22Rv1 (cell line): ENCODE measurements around the gene CAMTA1.

ENCODE experiments used
- H3K27ac ChIP-seq: fragments of 450-650 bp; 2 replicates; pipeline ENCODE4 v1.5.1; 2017
- ZFX ChIP-seq: fragments of 450-650 bp; IDR thresholded peaks from 2 replicates; pipeline ENCODE4 v1.6.1; 2017; ENCODE audit warnings: antibody characterized with exemption, borderline replicate concordance
- TF ChIP-seq, protein P1 (sequence below): fragments of 450-650 bp; IDR thresholded peaks from 2 replicates; pipeline ENCODE4 v1.5.1; 2017; ENCODE audit warnings: mild to moderate bottlenecking

The CAMTA1 gene

DNA sequence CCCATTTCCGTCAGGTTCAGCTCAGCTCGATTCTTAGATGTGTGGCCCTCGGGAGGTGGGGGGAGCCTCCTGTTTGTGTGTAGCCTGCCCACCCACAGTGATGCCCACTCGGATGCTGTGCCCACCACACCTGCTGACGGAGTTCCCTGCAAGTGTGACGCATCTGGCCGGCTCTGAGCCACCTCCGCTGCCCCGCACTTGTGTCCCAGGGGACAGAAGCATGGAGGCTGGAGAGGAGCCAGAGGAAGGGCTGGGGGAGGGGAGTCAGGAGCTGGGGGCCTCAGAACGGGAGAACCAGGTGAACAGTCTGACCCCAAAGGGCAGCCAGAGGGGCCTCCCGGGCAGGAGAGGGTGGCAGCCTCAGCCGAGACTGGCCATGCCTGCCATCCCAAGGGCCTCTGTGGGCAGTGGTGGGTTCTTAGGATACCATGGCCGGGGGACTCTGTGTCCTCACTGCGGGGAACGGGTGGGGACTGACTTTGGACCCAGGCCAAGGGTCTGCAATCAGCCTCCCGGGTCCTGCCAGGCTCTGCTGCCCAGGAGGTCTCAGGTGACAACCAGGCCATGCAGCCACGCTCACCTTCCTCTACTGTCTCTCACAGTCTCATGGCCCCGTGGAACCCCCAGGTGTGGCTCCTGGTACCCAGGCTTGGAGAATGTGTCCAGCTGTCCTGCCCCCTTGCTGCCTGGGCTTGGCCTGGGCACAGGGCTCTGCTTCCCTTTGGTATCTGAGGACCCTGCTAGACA lies 718.6 kb downstream of the CAMTA1 start:
- H3K27ac ChIP-seq, result no peak overlapping the region
- TF ChIP-seq, protein P1, sequence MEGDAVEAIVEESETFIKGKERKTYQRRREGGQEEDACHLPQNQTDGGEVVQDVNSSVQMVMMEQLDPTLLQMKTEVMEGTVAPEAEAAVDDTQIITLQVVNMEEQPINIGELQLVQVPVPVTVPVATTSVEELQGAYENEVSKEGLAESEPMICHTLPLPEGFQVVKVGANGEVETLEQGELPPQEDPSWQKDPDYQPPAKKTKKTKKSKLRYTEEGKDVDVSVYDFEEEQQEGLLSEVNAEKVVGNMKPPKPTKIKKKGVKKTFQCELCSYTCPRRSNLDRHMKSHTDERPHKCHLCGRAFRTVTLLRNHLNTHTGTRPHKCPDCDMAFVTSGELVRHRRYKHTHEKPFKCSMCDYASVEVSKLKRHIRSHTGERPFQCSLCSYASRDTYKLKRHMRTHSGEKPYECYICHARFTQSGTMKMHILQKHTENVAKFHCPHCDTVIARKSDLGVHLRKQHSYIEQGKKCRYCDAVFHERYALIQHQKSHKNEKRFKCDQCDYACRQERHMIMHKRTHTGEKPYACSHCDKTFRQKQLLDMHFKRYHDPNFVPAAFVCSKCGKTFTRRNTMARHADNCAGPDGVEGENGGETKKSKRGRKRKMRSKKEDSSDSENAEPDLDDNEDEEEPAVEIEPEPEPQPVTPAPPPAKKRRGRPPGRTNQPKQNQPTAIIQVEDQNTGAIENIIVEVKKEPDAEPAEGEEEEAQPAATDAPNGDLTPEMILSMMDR, result no peak
- no peak for TF ChIP-seq ZFX

DNA sequence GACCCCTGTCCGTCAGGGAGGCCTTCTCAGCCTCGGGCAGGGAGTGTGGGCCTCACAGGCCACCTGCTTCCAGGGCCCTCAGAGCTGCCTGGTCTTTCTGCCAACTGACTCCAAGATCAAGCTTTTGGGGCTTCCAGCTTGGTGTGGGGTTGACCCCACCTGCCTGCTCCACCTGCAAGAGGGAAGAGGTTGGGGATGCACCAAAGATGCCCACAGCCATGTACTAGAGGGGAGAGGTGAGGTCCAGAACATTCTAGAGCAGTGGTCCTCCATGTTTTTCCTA lies 719.1 kb downstream of the CAMTA1 start:
- TF ChIP-seq ZFX, result no peak
- TF ChIP-seq, protein P1, result no peak
- no peak overlapping the region for H3K27ac ChIP-seq

DNA sequence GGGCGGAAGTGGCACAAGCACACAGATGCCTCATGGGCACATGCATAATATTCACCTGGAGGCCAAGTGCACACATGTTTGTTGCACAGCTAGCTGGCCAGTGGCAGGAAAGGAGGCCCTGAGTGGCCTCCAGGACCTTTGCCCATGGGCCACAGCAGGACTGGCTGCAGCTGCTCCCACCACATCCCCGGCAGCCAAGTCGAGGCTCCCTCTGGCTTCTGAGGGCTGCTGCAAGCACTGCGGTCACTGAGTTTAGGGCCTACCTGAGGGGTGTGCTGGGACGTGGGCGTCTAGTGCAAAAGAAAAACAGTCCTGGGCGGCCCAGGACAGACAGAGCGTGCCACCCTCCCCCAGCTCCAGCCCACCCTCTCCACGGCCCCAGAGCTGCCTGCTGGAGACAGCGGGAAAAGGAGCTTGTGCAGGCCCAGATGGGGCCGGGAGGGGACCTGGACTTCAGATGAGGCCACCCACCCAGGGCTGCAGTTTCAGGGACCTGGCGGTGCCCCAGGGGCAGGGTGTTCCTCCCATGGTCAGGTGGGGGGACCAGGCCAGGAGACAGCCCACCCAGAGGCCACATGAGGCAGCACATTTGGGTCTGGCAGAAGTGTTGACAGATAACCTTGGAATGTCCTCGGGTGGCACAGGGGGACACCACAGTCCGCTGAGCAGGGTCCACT lies 720.0 kb downstream of the CAMTA1 start:
- TF ChIP-seq, protein P1, result no peak
- TF ChIP-seq ZFX, result no peak
- H3K27ac ChIP-seq, result no peak overlapping the region

DNA sequence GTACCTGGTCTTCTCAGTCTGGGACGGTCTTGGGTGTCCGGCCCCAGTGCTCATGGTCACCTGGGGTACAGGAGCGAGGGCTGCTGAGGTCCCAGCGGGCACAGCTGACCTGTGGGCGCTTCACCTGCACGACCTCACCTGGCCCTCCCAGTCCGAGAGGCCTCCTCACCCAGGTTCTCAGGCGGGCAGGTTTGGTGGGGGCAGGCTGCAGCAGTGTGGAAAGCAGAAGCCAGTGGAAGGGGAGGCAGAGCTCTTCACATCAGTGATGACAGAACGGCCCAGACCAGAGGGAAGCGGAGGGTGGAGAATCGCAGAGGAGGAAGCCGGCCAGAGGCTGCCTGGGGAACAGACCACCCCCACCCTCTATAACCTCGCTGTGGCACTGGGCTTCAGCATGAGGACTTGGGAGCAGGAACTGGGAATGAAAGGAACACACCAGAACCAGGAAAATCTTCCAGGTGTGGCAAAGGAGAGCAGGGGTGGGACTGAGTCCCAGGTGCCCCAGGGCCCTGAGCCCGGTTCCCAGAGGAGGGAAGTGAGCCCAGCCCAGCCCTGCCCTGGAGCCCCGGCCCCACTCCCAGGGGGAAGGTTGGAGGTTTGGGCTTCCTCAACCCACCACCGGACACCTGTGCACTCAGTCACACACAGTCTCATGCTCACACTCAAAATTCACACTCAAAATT lies 720.7 kb downstream of the CAMTA1 start:
- H3K27ac ChIP-seq, result no peak overlapping the region
- TF ChIP-seq, protein P1, result no peak
- no peak for TF ChIP-seq ZFX

DNA sequence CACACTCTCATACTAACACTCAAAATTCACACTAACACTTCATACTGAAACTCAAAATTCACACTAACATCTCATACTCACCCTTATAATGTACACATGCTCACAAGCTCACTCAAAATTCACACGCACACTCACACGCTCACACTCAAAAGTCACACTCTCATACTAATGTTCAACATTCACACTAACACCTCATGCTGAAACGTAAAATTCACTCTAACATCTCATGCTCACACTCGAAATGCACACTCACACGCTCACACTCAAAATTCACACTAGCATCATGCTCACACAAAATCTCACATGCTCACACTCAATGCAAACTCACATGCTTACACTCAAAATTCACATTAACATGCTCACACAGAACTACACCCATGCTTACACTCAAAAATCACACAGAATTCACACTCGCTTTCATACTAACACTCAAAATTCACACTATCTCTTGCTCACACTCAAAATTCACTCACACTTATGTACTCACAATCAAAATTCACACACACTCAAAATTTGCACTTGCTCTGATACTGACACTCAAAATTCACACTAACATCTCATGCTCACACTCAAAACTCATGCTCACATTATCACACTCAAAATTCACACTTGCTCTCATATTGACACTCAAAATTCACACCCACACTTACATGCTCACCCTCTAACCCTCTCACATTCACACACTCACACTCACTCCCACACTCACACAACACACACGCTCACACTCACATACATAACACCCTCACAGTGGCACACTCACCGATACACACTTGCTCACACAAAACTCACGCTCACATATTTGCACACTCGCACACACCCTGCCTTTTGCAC lies 721.4 kb downstream of the CAMTA1 start:
- no peak overlapping the region for H3K27ac ChIP-seq
- TF ChIP-seq ZFX, result no peak

DNA sequence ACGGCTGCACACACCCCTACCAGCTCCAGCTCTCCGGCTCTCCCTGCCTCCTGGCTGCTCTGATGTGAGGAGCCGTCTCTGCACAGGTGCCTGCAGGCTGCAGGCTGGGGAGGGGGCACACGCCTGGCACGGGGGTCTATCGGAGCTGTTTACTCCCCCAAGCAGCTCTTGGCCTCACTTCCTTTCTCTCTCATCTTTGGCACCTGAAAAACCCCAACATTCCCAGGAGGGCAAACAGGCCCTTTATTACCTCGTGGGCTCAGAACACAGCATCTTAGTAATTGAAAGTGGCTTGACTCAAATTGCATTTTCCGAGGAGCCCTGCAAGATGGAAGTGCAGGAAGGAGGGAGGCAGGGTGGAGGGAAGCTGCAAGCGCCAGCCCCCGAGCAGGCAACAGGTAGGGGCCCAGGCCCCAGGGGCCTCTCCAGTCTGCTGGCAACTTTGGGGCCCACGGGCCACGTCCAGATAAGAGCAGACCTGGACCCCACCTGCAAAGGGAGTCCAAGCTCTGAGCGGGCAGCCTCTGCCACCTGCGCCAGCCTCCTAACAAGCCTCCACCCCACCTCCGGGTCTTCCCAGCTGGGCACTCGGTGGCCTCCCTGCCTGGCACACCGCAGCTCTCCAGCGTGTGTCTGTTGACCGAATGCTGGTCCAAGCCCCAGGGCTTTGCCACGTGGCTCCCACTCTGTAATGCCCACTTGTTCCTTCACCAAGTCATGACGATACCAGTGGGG lies 722.2 kb downstream of the CAMTA1 start:
- TF ChIP-seq, protein P1, result no peak
- TF ChIP-seq ZFX, result no peak
- H3K27ac ChIP-seq, result no peak overlapping the region
